ENCODE data around the gene FUT4.

DNA sequence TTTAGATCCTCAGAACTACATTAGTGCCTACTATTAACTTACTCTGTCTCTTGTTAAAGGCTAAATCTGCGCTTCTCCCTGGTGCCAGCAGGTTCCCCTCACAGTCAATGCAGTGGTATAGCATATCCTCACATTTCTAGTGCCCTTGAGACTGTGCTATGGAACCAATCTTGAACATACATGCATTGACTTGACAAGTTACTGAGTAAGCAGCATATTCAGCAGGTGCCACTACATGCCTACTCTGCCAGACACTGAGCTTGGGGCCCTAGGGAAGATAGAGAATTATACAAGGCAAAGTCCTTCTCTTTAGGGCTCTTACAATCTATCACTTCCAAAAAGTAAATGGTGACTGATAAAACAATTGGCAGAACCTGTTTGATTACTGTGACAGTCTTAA, 3.2 kb downstream of the FUT4 start:
- TF ChIP-seq, protein P1, sequence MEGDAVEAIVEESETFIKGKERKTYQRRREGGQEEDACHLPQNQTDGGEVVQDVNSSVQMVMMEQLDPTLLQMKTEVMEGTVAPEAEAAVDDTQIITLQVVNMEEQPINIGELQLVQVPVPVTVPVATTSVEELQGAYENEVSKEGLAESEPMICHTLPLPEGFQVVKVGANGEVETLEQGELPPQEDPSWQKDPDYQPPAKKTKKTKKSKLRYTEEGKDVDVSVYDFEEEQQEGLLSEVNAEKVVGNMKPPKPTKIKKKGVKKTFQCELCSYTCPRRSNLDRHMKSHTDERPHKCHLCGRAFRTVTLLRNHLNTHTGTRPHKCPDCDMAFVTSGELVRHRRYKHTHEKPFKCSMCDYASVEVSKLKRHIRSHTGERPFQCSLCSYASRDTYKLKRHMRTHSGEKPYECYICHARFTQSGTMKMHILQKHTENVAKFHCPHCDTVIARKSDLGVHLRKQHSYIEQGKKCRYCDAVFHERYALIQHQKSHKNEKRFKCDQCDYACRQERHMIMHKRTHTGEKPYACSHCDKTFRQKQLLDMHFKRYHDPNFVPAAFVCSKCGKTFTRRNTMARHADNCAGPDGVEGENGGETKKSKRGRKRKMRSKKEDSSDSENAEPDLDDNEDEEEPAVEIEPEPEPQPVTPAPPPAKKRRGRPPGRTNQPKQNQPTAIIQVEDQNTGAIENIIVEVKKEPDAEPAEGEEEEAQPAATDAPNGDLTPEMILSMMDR (IDR thresholded peaks at IDR 0.05), result no peak
- no peak for TF ChIP-seq POLR2AphosphoS5 (IDR thresholded peaks at IDR 0.05)

Data from sigmoid colon (tissue), 4 donors.